H54 (cell line): Measurements from ENCODE around the gene KCNG2.
"Not testable (repeated sequence)": the region's sequence is repeated elsewhere in the genome, so short reads cannot be mapped to it uniquely, and the experiment has no call there.

ENCODE experiments used
- DNase-seq: peaks from one replicate; pipeline ENCODE4 v3.0.0; 2011; ENCODE audit warnings: low spot score, mixed read lengths; ENCODE audit not compliant: insufficient read length
- FAIRE-seq: peaks from 3 replicates; lab custom pipeline; 2011; peaks lifted over from hg19 to GRCh38; lab: Jason Lieb, UNC
- POLR2A ChIP-seq: IDR thresholded peaks from 2 replicates; pipeline ENCODE4 v1.6.1; 2011; ENCODE audit warnings: low read depth, mild to moderate bottlenecking, low read length

KCNG2 gene, protein sequence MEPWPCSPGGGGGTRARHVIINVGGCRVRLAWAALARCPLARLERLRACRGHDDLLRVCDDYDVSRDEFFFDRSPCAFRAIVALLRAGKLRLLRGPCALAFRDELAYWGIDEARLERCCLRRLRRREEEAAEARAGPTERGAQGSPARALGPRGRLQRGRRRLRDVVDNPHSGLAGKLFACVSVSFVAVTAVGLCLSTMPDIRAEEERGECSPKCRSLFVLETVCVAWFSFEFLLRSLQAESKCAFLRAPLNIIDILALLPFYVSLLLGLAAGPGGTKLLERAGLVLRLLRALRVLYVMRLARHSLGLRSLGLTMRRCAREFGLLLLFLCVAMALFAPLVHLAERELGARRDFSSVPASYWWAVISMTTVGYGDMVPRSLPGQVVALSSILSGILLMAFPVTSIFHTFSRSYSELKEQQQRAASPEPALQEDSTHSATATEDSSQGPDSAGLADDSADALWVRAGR

DNA sequence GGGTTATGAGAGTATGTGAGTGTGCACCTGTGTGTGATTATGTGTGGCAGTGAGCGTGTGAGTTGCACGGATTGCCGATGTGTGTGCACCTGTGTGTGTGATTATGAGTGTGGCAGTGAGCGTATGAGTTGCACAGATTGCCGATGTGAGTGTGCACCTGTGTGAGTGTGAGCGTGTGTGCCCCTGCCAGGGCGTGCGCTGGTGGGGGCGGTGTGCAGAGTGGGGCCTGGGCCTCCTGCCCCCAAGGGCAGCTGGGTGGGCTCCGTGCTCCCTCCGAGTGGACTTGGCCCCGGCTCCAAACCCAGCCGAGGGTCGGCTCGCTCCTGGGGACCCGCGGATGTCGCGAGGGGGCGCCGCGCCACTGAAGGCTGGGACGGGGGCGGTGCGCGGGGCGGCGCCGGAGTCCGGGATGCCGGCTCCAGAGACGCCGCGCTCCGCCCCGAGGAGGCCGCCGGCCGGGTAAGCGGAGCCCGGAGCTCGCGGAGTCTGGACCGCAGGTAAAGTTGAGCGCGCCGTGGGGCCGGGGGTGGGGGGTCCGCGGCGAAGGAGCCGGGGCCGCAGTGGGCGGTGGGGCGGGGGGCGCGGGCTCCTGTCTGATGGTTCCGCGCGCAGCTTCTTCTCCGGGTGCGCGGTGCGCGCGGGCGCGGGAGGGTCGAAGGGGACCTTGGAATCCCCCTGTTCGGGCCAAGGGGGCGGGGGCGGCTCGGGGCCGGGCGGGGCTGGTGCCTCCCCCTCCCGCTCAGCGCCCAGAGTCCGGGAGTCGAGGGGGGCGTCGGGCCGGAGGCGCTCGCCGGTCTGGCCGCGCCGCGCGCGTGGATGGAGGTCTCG, at the start of gene KCNG2:
KCNG2 (plus strand) TSS at position 421 of the 828 bp plus-strand sequence. CDS start 65,730 bp downstream, outside the sequence.
- DNase-seq = no peak
- TF ChIP-seq POLR2A = no peak
- FAIRE-seq = no peak

DNA sequence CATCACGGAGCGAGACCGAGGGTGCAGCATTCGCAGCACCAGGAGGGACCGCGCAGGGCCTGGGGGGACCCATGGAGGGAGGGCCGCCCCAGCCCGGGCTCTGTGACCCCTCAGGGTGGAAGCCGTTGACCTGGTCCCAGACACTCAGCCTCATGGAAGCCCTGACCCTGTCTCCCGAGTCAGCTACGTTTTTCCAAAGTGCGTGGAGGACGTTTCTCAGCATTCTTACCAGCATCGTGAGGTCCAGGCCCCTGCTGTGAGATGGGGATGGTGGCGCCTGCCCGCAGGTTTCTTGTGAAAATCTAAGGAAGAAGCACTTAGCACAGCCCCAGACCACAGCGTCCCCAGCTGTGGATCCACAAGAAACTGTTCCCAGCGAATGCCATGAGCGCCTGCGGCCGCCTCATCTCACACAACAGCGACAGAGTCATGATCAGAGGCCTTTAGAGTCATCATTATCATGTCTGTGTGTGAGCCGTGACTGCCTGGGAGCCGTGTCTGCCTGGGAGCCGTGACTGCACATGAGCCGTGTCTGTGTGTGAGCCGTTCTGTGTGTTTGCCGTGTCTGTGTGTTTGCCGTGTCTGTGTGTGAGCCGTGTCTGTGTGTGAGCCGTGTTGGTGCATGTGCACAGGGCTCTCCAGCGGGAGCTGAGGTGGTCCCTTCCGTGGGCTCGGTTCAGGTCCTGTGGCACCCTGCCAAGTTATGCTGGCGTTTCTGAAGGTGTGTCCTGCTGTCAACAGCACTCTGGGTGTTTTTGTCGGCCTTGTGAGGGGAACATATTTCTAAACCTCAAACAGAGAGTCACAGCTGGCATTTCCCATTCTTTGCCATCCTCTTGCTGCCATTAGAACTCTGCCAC, 49.2 kb upstream of the KCNG2 start:
- DNase-seq = no peak
- no peak for FAIRE-seq
- no peak for TF ChIP-seq POLR2A

DNA sequence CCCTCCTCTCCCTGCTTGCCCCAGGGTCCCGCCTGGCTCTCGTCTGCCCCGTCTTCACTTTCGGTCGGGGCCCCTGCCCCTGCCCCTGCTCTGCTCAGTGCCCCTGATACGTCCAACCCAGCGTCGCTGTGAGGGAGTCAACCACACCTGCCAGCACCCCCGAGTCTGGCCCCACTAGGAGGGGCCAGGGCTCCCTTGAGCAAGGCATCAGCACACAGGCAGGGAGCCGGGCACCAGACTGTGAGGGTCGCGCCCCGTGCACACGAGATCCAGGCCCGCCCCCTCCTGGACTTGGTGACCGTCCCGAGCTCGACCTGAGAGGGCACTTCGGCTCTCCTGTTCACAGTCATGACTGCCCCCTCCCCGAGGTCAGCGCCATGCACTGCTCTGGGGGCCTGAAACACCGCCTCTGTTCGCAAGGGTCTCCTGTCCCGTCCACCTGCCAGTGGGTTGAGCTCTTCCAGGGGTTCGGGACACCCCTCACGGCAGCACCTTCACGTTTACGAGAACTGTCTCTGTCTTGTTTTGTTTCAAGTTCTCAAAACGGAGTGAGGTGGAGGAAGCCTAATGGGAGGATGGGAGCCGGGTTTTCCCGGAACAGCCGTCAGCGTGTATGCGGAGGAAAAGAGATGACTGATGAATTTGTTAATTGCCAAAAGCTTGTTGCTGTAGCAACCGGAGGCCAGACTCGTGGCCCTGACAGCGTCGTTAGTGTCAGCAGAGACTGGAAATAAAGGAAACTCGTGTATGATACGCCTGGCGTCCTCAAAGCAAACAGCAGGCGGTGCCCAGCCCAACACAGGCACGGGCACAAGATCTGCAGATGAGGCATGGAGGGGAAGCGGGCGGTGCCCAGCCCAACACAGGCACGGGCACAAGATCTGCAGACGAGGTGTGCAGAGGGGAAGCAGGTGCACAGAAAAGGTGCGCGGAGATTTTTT, 48.2 kb upstream of the KCNG2 start:
- TF ChIP-seq POLR2A = no peak
- no peak for DNase-seq
- FAIRE-seq = no peak

DNA sequence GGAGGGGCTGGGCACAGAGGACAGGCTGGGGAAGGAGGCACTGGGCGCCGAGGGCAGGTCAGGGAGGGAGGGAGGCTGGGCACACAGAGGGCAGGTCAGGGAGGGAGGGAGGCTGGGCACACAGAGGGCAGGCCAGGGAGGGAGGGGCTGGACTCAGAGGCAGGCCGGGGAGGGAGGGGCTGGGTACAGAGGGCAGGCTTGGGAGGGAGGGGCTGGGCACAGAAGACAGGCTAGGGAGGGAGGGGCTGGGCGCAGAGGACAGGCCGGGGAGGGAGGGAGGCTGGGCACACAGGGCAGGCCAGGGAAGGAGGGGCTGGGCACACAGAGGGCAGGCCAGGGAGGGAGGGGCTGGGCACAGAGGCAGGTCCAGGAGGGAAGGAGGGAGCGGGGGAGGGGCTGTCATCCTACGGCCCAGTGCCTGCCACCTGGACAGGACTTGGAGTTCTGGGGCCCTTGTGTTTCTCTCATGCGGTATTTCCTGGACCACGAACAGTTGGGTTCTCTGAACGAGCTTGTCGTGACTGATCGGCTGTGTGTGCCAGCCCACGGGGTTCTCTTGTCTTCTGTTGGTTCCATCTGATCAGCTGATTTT, 46.7 kb upstream of the KCNG2 start:
- FAIRE-seq = no peak
- DNase-seq = no peak
- no peak for TF ChIP-seq POLR2A

DNA sequence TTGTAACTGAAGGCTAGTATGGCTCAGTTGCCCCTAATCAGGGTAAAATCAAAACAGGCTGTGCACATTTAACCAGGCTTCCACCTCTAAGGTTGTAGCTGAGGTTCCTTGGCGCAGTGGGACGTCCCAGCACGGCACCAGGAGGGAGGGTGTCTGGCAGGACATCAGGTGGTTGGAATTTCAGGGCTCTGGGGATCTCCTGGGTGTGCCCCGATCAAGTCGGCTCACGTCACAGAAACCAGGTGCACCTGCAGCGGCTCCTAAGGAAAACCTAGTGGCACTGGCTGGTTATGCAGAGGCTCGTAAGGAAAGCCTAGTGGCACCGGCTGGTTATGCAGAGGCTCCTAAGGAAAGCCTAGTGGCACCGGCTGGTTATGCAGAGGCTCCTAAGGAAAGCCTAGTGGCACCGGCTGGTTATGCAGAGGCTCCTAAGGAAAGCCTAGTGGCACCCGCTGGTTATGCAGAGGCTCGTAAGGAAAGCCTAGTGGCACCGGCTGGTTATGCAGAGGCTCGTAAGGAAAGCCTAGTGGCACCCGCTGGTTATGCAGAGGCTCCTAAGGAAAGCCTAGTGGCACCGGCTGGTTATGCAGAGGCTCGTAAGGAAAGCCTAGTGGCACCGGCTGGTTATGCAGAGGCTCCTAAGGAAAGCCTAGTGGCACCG, 45.7 kb upstream of the KCNG2 start:
- not testable (repeated sequence) for FAIRE-seq

DNA sequence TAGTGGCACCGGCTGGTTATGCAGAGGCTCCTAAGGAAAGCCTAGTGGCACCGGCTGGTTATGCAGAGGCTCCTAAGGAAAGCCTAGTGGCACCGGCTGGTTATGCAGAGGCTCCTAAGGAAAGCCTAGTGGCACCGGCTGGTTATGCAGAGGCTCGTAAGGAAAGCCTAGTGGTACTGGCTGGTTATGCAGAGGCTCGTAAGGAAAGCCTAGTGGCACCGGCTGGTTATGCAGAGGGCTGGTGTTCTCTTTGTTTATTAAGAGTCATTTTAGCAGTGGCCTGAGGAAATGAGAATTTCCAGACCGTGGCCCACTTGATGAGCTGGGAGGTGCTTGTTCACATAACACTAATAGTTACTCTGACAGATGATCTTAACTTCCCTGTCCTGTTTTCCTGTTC, 44.8 kb upstream of the KCNG2 start:
- not testable (repeated sequence) for DNase-seq, FAIRE-seq

More for the DNA sequence above, 45.7 kb upstream of the KCNG2 start:
- not testable (repeated sequence) for DNase-seq

DNA sequence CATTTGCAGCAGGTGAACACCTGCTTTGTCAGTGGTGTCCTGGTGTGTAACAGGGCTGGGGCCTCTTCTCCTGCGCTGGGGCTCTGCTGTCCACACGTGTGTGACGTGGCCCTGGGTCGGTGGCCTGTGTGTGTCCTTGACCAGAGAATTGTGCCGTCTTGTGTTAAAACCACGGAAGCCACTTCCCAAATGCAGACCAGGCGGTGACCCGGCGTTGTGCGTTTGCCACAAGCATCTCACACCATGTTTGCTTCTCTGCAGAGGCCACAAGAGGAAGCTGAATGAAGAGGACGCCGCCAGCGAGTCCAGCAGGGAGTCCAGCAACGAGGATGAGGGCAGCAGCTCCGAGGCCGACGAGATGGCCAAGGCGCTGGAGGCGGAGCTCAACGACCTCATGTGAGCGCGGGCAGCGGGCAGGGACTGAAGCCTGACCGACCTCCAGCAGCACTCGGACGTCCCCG, 44.3 kb upstream of the KCNG2 start:
- FAIRE-seq (no peak), DNase-seq (no peak)
- no peak for TF ChIP-seq POLR2A

DNA sequence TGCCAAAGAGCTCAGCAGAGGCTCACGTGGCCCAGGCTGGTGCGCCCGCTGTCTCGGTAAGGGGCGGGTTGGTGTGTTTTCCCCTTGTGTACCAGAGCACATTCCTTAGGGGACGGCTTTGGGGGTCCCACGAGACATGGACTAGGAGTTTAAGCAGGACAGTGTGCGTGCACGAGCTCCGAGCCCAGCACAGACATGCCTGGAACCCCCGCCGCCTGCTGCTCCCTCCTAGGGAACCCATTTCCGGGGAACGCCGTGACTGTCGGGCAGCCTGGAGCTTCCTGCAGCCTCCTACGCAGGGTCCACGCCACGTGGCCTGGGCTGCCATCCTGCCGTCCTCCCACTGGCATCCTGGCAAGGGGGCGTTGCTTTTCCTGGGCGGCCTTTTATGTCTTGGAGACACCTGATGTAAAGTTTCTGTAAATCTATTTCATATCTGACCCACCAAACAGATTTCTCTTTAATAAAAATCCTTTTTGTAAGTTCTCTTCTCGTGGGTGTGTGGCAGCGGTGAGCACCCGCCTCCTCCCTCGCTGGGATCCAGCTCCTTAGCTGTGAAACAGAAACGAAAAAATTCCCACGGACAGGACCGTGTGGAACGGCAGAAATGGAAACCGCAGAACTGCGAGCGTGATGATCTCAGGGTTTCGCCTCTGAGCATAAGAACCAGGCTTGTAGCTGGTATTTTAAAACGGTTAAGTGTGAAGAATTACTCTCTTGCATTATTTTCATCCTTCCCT, 43.5 kb upstream of the KCNG2 start:
- no peak for DNase-seq
- no peak for FAIRE-seq
- TF ChIP-seq POLR2A = no peak

DNA sequence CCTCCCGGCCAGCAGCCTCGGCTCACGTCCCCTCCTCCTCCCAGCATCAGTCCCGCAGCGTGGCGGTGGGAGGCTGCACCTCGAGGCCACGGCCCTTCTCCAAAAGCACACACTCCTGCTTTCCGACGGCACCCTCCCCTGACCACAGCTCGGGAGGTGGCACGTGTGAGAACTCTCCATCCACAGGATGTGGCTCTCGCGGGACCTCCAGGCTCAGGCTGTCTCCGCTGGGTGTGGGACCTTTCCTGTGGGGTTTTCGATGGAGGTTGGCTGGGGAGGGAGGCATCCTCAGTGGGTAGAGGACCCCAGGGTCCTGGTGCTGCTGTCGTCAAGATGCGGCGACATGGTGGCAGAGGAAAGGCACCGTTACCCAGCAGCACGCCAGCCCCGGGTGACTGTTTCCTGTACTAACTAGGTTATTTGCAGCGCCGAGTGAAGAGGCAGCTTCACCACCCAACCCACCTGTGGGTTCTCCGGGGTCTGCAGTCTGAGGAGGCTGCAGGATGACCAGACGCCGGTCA, 42.8 kb upstream of the KCNG2 start:
- DNase-seq (no peak), FAIRE-seq (no peak)
- TF ChIP-seq POLR2A = no peak

DNA sequence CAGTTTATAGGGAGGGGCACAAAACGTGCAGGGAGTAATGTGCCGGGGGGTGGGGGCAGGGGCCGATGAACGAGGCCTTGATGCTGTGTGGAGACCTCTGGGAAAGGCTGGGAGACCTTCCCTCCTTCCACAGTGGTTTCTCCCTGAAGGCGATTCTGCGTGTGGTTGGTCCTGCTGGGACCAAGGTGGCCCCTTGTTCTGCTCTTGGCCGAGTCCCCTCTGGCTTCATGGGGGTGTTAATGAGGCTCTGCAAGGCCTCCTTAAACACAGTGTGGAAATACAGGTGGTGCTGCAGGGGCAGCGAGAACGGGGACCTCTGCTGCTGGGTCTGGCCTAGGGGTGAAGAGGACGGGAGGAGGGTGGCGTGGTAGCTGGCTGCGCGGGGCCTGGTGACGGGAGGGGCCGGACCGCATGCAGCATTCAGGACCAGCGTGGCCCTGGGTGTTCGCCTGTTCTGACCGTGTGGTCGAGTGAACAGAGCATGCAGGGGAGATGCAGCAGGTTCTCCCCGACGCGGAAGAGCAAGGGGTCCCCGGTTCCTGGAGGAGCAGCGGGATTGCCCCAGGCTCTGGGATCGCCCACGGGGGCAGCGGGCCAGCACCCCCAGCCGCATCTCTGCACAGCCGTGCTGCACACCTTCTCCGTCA, 42.1 kb upstream of the KCNG2 start:
- FAIRE-seq = no peak
- TF ChIP-seq POLR2A = no peak
- no peak for DNase-seq
